SK-N-MC (cell line): ENCODE results near the gene UGDH.
"Not testable (repeated sequence)": the region's sequence is repeated elsewhere in the genome, so short reads cannot be mapped to it uniquely, and the experiment has no call there.

Experiments used
- DNase-seq: peaks from one replicate; pipeline ENCODE4 v3.0.0-alpha.2; 2011; ENCODE audit warnings: low read depth, low spot score
- H3K27ac ChIP-seq: fragments of 200-600 bp; sonication (generic); 2 replicates; pipeline ENCODE4 v1.5.1; 2016; ENCODE audit warnings: mixed run types
- H3K36me3 ChIP-seq: fragments of 200-600 bp; sonication (generic); 2 replicates; pipeline ENCODE4 v1.6.1; 2017; ENCODE audit warnings: antibody characterized with exemption, low read length, mixed read lengths; ENCODE audit not compliant: insufficient read depth
- H3K4me3 ChIP-seq: fragments of 200-600 bp; sonication (generic); 2 replicates; pipeline ENCODE4 v1.5.1; 2016
- H3K9ac ChIP-seq: fragments of 200-600 bp; sonication (generic); 2 replicates; pipeline ENCODE4 v1.8.0; 2017; ENCODE audit warnings: mixed run types, mixed read lengths; ENCODE audit not compliant: insufficient read length
- H3K9me3 ChIP-seq: fragments of 200-600 bp; sonication (generic); 2 replicates; pipeline ENCODE4 v1.6.1; 2017; ENCODE audit warnings: low read depth, mild to moderate bottlenecking, antibody characterized with exemption, low read length, moderate library complexity, mixed read lengths
- EZH2 ChIP-seq: fragments of 200-600 bp; sonication (generic); IDR thresholded peaks from one replicate; pipeline ENCODE4 v1.6.1; 2017; ENCODE audit warnings: antibody characterized with exemption
- FOXP2 ChIP-seq: optimal IDR thresholded peaks from 2 replicates; pipeline ENCODE3; 2011; ENCODE audit warnings: mild to moderate bottlenecking, moderate library complexity; ENCODE audit not compliant: insufficient read depth; ENCODE audit errors: extremely low read length, control extremely low read depth
- POLR2AphosphoS5 ChIP-seq: IDR thresholded peaks from 2 replicates; pipeline ENCODE4 v1.6.1; 2012; ENCODE audit warnings: mild to moderate bottlenecking, low read depth, low read length, borderline replicate concordance

The UGDH gene

GRCh38 chr4:39562792-39563191 lies 35.6 kb upstream of the UGDH start:
- no peaks in the 10 kb centered on the region for H3K9me3 ChIP-seq
- TF ChIP-seq EZH2 (no peak), POLR2AphosphoS5 (no peak), FOXP2 (no peak)
- H3K36me3 ChIP-seq: peaks cover 7% of the 10 kb centered on the region; the same call in 1 of the 2 replicates
- no peak overlapping the region for H3K27ac ChIP-seq
- DNase-seq: no peak
- H3K9ac ChIP-seq: no peak overlapping the region
- H3K4me3 ChIP-seq: no peak overlapping the region

- TF ChIP-seq EZH2 (no peak), FOXP2 (no peak), POLR2AphosphoS5 (no peak)
- no peak for DNase-seq
- H3K9me3 ChIP-seq: no peaks in the 10 kb centered on the region
- no peak overlapping the region for H3K4me3 ChIP-seq
- no peak overlapping the region for H3K27ac ChIP-seq
- no peak overlapping the region for H3K9ac ChIP-seq
- no peaks in the 10 kb centered on the region for H3K36me3 ChIP-seq
Observed at GRCh38 chr4:39559626-39560025, 32.4 kb upstream of the UGDH start.

GRCh38 chr4:39555472-39555871 lies 28.2 kb upstream of the UGDH start:
- no peak for TF ChIP-seq EZH2
- no peak for TF ChIP-seq FOXP2
- TF ChIP-seq POLR2AphosphoS5: no peak
- no peaks in the 10 kb centered on the region for H3K9me3 ChIP-seq
- no peaks in the 10 kb centered on the region for H3K36me3 ChIP-seq
- no peak overlapping the region for H3K9ac ChIP-seq
- H3K4me3 ChIP-seq: no peak overlapping the region
- H3K27ac ChIP-seq: no peak overlapping the region
- no peak for DNase-seq

GRCh38 chr4:39548425-39549067 lies 21.3 kb upstream of the UGDH start:
- Histone ChIP-seq H3K27ac (0 out of 2 replicates have a peak overlapping the region, but pooled peaks have one; percentile 52), H3K9me3 (no peaks in the 10 kb centered on the region), H3K9ac (no peak overlapping the region), H3K36me3 (no peaks in the 10 kb centered on the region), H3K4me3 (no peak overlapping the region)
- TF ChIP-seq FOXP2: no peak
- TF ChIP-seq EZH2: no peak
- no peak for TF ChIP-seq POLR2AphosphoS5
- DNase-seq: no peak

- no peak for TF ChIP-seq POLR2AphosphoS5
- no peak for TF ChIP-seq FOXP2
- TF ChIP-seq EZH2: no peak
- Histone ChIP-seq H3K27ac (no peak overlapping the region), H3K9me3 (no peaks in the 10 kb centered on the region), H3K36me3 (no peaks in the 10 kb centered on the region), H3K9ac (no peak overlapping the region), H3K4me3 (no peak overlapping the region)
- no peak for DNase-seq
Observed at GRCh38 chr4:39544580-39545315, 17.5 kb upstream of the UGDH start.

GRCh38 chr4:39544080-39544479 lies 16.8 kb upstream of the UGDH start:
- DNase-seq, H3K27ac ChIP-seq, H3K9ac ChIP-seq, H3K4me3 ChIP-seq, H3K36me3 ChIP-seq, H3K9me3 ChIP-seq: not testable (repeated sequence)

- no peaks in the 10 kb centered on the region for H3K36me3 ChIP-seq
- no peak overlapping the region for H3K27ac ChIP-seq
- TF ChIP-seq POLR2AphosphoS5: no peak
- no peak for TF ChIP-seq FOXP2
- no peak for TF ChIP-seq EZH2
- no peak overlapping the region for H3K9ac ChIP-seq
- DNase-seq: no peak
- no peaks in the 10 kb centered on the region for H3K9me3 ChIP-seq
- no peak overlapping the region for H3K4me3 ChIP-seq
Observed at GRCh38 chr4:39543034-39543433, 15.8 kb upstream of the UGDH start.

- DNase-seq: no peak
- no peaks in the 10 kb centered on the region for H3K9me3 ChIP-seq
- no peak overlapping the region for H3K27ac ChIP-seq
- no peak overlapping the region for H3K9ac ChIP-seq
- no peaks in the 10 kb centered on the region for H3K36me3 ChIP-seq
- no peak overlapping the region for H3K4me3 ChIP-seq
- TF ChIP-seq FOXP2: no peak
- TF ChIP-seq POLR2AphosphoS5: no peak
- TF ChIP-seq EZH2: no peak
Observed at GRCh38 chr4:39542611-39543012, 15.4 kb upstream of the UGDH start.

- TF ChIP-seq EZH2 (no peak), FOXP2 (no peak), POLR2AphosphoS5 (no peak)
- Histone ChIP-seq H3K4me3 (no peak overlapping the region), H3K36me3 (no peaks in the 10 kb centered on the region), H3K9me3 (no peaks in the 10 kb centered on the region), H3K27ac (no peak overlapping the region), H3K9ac (no peak overlapping the region)
- DNase-seq: no peak
Observed at GRCh38 chr4:39541987-39542610, 14.9 kb upstream of the UGDH start.
